Measurements from ENCODE around the gene HEATR1. TPM values are rescaled to one million over a fixed set of nuclear protein-coding genes. Genes with fewer than 3 reads are reported as not detected.

Gene HEATR1
- total and polyA plus RNA-seq, 4 donors: 3.3 to 19.4 (median 9.6) TPM

- no peak for TF ChIP-seq ZBTB33 (IDR thresholded peaks at IDR 0.05)
- TF ChIP-seq FOXA1 (IDR thresholded peaks at IDR 0.05): no peak
- TF ChIP-seq MAX (IDR thresholded peaks at IDR 0.05): no peak
- TF ChIP-seq TAF1 (conservative IDR thresholded peaks at IDR 0.05): no peak
- TF ChIP-seq, protein P1, sequence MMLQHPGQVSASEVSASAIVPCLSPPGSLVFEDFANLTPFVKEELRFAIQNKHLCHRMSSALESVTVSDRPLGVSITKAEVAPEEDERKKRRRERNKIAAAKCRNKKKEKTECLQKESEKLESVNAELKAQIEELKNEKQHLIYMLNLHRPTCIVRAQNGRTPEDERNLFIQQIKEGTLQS (IDR thresholded peaks at IDR 0.05): no peak
- TF ChIP-seq RAD21 (IDR thresholded peaks at IDR 0.05): no peak
- no peak for TF ChIP-seq HNF4A (conservative IDR thresholded peaks at IDR 0.05)
- no peak for TF ChIP-seq FOXA2 (IDR thresholded peaks at IDR 0.05)
- no peak for TF ChIP-seq RXRA (IDR thresholded peaks at IDR 0.05)
These were observed 50.9 kb downstream of the HEATR1 start (continued) for GRCh38 chr1:236553370-236553769.

DNA sequence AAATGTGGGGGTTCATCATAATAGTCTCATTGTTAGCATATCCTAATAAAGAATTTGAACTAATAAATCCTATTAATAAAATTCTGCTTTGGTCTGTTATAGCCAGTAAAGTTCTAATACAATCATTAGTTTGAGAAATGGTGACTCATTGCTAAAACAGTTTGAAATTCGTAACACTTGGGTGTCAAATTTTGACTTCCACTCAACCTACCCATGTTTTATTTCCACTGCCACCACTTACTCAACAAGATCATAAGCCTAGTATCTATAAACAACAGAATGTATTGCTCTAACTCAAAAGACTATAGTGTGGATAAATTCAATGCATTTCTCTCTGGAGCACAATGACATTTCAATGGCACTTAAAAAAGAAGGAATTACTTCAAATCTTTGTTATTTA is 51.4 kb downstream of the HEATR1 start:
- DNase-seq (ENCODE audit: low spot score): no peak
- Histone ChIP-seq H3K27ac (ENCODE audit: low read depth in 1 of 2, low read length in 2 of 2) (no peak overlapping the region), H3K36me3 (ENCODE audit: control insufficient read depth in 4 of 4, insufficient read depth in 3 of 4, low read depth in 1 of 4, low read length in 3 of 4) (peaks cover 17 to 91% (median 77%) of the 10 kb centered on the region in 4 donors), H3K4me1 (ENCODE audit: control insufficient read depth in 4 of 4, insufficient read depth in 4 of 4, low read length in 3 of 4) (no peaks in the 10 kb centered on the region), H3K9me3 (ENCODE audit: control insufficient read depth in 4 of 4, low read length in 3 of 4) (no peaks in the 10 kb centered on the region), H3K4me3 (ENCODE audit: low read depth in 1 of 3, low read length in 3 of 3) (no peak overlapping the region), H3K27me3 (ENCODE audit: control insufficient read depth in 4 of 4, insufficient read depth in 4 of 4, low read length in 3 of 4) (no peaks in the 10 kb centered on the region), H3K9ac (ENCODE audit: low read depth in 1 of 2, low read length in 2 of 2) (no peak overlapping the region)
- WGBS: 3% methylated on average over 1 of the region's 1 CpG
- TF ChIP-seq SP1 (IDR thresholded peaks at IDR 0.05) (no peak), MAX (IDR thresholded peaks at IDR 0.05) (no peak), RAD21 (IDR thresholded peaks at IDR 0.05) (no peak), FOXA1 (IDR thresholded peaks at IDR 0.05) (no peak), ZBTB33 (IDR thresholded peaks at IDR 0.05) (no peak), GABPA (IDR thresholded peaks at IDR 0.05 in 1 of 2, conservative IDR thresholded peaks at IDR 0.05 in 1 of 2) (no peak), HNF4A (conservative IDR thresholded peaks at IDR 0.05) (no peak), RXRA (IDR thresholded peaks at IDR 0.05) (no peak)
- TF ChIP-seq, protein P2, sequence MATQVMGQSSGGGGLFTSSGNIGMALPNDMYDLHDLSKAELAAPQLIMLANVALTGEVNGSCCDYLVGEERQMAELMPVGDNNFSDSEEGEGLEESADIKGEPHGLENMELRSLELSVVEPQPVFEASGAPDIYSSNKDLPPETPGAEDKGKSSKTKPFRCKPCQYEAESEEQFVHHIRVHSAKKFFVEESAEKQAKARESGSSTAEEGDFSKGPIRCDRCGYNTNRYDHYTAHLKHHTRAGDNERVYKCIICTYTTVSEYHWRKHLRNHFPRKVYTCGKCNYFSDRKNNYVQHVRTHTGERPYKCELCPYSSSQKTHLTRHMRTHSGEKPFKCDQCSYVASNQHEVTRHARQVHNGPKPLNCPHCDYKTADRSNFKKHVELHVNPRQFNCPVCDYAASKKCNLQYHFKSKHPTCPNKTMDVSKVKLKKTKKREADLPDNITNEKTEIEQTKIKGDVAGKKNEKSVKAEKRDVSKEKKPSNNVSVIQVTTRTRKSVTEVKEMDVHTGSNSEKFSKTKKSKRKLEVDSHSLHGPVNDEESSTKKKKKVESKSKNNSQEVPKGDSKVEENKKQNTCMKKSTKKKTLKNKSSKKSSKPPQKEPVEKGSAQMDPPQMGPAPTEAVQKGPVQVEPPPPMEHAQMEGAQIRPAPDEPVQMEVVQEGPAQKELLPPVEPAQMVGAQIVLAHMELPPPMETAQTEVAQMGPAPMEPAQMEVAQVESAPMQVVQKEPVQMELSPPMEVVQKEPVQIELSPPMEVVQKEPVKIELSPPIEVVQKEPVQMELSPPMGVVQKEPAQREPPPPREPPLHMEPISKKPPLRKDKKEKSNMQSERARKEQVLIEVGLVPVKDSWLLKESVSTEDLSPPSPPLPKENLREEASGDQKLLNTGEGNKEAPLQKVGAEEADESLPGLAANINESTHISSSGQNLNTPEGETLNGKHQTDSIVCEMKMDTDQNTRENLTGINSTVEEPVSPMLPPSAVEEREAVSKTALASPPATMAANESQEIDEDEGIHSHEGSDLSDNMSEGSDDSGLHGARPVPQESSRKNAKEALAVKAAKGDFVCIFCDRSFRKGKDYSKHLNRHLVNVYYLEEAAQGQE (IDR thresholded peaks at IDR 0.05): no peak

All from liver (tissue), 9 donors.